K562 (cell line): ENCODE data around the gene TFCP2L1. TPM values are rescaled to one million over a fixed set of nuclear protein-coding genes. Genes with fewer than 3 reads are reported as not detected.

ENCODE experiments used
- polyA plus RNA-seq, 8 experiments: library from polyadenylated mRNA; depleted of rRNA in 4 of 8; stranded (reverse) in 5 of 8; unstranded in 3 of 8; fragments of >200 nt; fragmentation: Nextera tagmentation in 2 of 8; fragmentation: Illumina TruSeq in 1 of 8; extraction: Ambion mirVana in 2 of 8; extraction: Trizol in 1 of 8; gene quantifications; 2 replicates each; pipeline versions ENCODE4 v1.2.1 to v1.2.3, GENCODE V29; 2011 to 2014; ENCODE audit warnings: inconsistent platforms in 1 of 8, missing spikeins in 1 of 8
- total RNA-seq, 7 experiments: library from RNA; depleted of rRNA in 6 of 7; stranded (reverse); fragments of >200 nt in 6 of 7; fragmentation: Illumina TruSeq in 2 of 7; extraction: Trizol in 2 of 7; gene quantifications; 2 replicates each; pipeline versions ENCODE4 v1.2.1 to v1.2.3, GENCODE V29; 2011 to 2021; ENCODE audit warnings: low replicate concordance in 1 of 7
- TF ChIP-seq, protein P1 (sequence below): fragments of 250-450 bp; sonication (Bioruptor Pico); IDR thresholded peaks from 2 replicates; pipeline ENCODE4 v1.4.0; 2020
- TF ChIP-seq, protein P2 (sequence below): fragments of 450-650 bp; conservative IDR thresholded peaks from 2 replicates; pipeline ENCODE4 v1.6.1; 2016; ENCODE audit warnings: missing genetic modification characterization, low read depth, mild to moderate bottlenecking, missing compliant biosample characterization, moderate library complexity

The TFCP2L1 gene
- total and polyA plus RNA-seq, 9 of the 15 experiments (the other 6 are each of a cell fraction or from before 2014, with no cell fraction given) = 0.08 to 1.00 (median 0.42) TPM

DNA sequence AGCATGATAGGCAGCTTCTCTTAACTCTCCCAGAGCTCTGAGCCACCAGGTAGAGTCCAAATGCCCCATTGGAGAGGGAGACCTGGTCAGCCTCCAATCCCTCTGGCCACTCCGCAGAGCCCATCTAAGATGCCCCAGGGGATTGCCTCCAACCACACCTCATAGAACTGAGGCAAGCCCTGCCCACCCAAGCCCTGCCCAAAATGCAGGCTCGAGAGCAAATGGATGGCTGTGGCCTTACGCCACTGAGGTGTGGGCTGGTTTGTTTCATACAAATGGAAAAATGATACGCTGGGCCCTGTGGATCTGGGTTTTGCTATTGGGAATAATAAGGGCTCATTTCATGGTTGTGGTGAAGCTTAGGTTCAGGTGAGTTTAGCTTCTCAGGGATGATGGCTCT, 3.0 kb upstream of the TFCP2L1 start (continued):
- TF ChIP-seq, protein P1, sequence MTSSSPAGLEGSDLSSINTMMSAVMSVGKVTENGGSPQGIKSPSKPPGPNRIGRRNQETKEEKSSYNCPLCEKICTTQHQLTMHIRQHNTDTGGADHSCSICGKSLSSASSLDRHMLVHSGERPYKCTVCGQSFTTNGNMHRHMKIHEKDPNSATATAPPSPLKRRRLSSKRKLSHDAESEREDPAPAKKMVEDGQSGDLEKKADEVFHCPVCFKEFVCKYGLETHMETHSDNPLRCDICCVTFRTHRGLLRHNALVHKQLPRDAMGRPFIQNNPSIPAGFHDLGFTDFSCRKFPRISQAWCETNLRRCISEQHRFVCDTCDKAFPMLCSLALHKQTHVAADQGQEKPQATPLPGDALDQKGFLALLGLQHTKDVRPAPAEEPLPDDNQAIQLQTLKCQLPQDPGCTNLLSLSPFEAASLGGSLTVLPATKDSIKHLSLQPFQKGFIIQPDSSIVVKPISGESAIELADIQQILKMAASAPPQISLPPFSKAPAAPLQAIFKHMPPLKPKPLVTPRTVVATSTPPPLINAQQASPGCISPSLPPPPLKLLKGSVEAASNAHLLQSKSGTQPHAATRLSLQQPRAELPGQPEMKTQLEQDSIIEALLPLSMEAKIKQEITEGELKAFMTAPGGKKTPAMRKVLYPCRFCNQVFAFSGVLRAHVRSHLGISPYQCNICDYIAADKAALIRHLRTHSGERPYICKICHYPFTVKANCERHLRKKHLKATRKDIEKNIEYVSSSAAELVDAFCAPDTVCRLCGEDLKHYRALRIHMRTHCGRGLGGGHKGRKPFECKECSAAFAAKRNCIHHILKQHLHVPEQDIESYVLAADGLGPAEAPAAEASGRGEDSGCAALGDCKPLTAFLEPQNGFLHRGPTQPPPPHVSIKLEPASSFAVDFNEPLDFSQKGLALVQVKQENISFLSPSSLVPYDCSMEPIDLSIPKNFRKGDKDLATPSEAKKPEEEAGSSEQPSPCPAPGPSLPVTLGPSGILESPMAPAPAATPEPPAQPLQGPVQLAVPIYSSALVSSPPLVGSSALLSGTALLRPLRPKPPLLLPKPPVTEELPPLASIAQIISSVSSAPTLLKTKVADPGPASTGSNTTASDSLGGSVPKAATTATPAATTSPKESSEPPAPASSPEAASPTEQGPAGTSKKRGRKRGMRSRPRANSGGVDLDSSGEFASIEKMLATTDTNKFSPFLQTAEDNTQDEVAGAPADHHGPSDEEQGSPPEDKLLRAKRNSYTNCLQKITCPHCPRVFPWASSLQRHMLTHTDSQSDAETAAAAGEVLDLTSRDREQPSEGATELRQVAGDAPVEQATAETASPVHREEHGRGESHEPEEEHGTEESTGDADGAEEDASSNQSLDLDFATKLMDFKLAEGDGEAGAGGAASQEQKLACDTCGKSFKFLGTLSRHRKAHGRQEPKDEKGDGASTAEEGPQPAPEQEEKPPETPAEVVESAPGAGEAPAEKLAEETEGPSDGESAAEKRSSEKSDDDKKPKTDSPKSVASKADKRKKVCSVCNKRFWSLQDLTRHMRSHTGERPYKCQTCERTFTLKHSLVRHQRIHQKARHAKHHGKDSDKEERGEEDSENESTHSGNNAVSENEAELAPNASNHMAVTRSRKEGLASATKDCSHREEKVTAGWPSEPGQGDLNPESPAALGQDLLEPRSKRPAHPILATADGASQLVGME (CRISPR knock-in tag) = no peak
- TF ChIP-seq, protein P2, sequence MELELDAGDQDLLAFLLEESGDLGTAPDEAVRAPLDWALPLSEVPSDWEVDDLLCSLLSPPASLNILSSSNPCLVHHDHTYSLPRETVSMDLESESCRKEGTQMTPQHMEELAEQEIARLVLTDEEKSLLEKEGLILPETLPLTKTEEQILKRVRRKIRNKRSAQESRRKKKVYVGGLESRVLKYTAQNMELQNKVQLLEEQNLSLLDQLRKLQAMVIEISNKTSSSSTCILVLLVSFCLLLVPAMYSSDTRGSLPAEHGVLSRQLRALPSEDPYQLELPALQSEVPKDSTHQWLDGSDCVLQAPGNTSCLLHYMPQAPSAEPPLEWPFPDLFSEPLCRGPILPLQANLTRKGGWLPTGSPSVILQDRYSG = no peak
